Ishikawa (cell line): ENCODE data around the gene ZBTB26.

Experiments
- CEBPB ChIP-seq: IDR thresholded peaks from 2 replicates; pipeline ENCODE4 v1.6.1; 2012
- CREB1 ChIP-seq: IDR thresholded peaks from 2 replicates; pipeline ENCODE4 v1.6.1; 2012; ENCODE audit warnings: low read depth
- EGR1 ChIP-seq: IDR thresholded peaks from 2 replicates; pipeline ENCODE4 v1.6.1; 2012
- EP300 ChIP-seq: IDR thresholded peaks from 2 replicates; pipeline ENCODE4 v1.6.1; 2012; ENCODE audit warnings: borderline replicate concordance
- FOXM1 ChIP-seq: IDR thresholded peaks from 2 replicates; pipeline ENCODE4 v1.6.1; 2012; ENCODE audit warnings: low read depth, borderline replicate concordance
- MAX ChIP-seq: IDR thresholded peaks from 2 replicates; pipeline ENCODE4 v1.6.1; 2012
- NFIC ChIP-seq: IDR thresholded peaks from 2 replicates; pipeline ENCODE4 v1.6.1; 2012
- RAD21 ChIP-seq: IDR thresholded peaks from 2 replicates; pipeline ENCODE4 v1.6.1; 2012; ENCODE audit warnings: low read depth
- REST ChIP-seq: IDR thresholded peaks from 2 replicates; pipeline ENCODE4 v1.6.1; 2012; ENCODE audit warnings: low read depth, mild to moderate bottlenecking
- TAF1 ChIP-seq: IDR thresholded peaks from 2 replicates; pipeline ENCODE4 v1.6.1; 2012; ENCODE audit warnings: low read depth, mild to moderate bottlenecking
- TCF12 ChIP-seq: IDR thresholded peaks from 2 replicates; pipeline ENCODE4 v1.6.1; 2012; ENCODE audit warnings: low read depth
- TEAD4 ChIP-seq: IDR thresholded peaks from 2 replicates; pipeline ENCODE4 v1.6.1; 2012
- USF1 ChIP-seq: IDR thresholded peaks from 2 replicates; pipeline ENCODE4 v1.6.1; 2012
- YY1 ChIP-seq: IDR thresholded peaks from 2 replicates; pipeline ENCODE4 v1.6.1; 2012; ENCODE audit warnings: low read depth
- ZBTB7A ChIP-seq: IDR thresholded peaks from 2 replicates; pipeline ENCODE4 v1.6.1; 2012; ENCODE audit warnings: low read depth

The ZBTB26 gene

GRCh38 chr9:122961139-122961538 is 29.8 kb upstream of the ZBTB26 start:
- TF ChIP-seq TEAD4 (no peak), RAD21 (no peak)

DNA sequence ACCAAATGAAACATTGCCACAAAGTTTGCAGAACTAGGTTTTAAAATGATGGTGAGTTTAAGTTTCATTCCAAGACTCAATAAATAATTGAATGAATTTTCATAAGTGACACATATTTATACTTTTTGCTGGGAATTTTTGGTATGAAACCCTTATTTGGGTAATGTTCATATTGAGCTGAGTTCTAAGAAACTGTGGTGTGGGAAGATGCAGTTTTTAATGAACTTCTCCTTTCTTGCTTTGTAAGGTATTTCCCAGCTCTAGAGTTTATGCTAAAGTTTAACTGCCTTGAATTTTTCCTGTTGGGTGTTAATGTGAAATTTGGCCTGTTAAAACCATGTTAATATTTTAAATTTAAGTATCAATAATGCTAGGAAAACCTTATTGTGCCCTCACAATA is 24.6 kb upstream of the ZBTB26 start:
- TF ChIP-seq TAF1, result no peak
- TF ChIP-seq FOXM1, result no peak
- TF ChIP-seq CREB1, result no peak
- TF ChIP-seq TCF12, result no peak
- TF ChIP-seq RAD21, result no peak
- no peak for TF ChIP-seq EGR1
- no peak for TF ChIP-seq REST
- TF ChIP-seq CEBPB, result no peak
- TF ChIP-seq TEAD4, result no peak
- TF ChIP-seq YY1, result no peak
- TF ChIP-seq EP300, result no peak
- TF ChIP-seq USF1, result no peak
- no peak for TF ChIP-seq NFIC
- TF ChIP-seq ZBTB7A, result no peak

GRCh38 chr9:122954253-122954691 is 23.0 kb upstream of the ZBTB26 start:
- TF ChIP-seq NFIC (peak; percentile 48; the same call in 1 of the 2 replicates), TCF12 (no peak), CEBPB (no peak)

GRCh38 chr9:122951056-122951455 is 19.7 kb upstream of the ZBTB26 start:
- no peak for TF ChIP-seq TCF12
- TF ChIP-seq MAX, result no peak

GRCh38 chr9:122950263-122950662 is 19.0 kb upstream of the ZBTB26 start:
- no peak for TF ChIP-seq CEBPB

DNA sequence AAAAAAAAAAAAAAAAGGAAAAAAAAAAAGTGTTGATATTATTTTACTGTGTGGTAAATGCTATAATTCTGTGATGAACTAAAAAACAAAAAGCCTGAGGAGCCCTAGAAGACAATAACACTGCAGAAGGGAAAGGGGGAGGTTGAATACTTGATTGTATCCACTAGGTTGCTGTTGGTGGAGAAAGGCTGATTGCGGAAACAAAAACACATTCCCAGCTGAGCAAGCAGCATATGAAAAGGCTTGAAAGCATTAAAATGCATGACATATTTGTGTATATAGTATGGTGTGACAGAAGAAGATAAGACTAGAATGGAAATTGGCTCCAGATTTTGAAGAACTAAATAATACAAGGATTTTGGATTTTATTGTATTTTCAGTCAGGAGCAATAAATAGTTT is 18.4 kb upstream of the ZBTB26 start:
- TF ChIP-seq TAF1 (no peak), USF1 (no peak), TCF12 (no peak), NFIC (no peak), EP300 (no peak), RAD21 (no peak), MAX (no peak), REST (no peak), CEBPB (no peak), EGR1 (no peak), ZBTB7A (no peak), YY1 (no peak), FOXM1 (no peak), TEAD4 (no peak), CREB1 (no peak)

DNA sequence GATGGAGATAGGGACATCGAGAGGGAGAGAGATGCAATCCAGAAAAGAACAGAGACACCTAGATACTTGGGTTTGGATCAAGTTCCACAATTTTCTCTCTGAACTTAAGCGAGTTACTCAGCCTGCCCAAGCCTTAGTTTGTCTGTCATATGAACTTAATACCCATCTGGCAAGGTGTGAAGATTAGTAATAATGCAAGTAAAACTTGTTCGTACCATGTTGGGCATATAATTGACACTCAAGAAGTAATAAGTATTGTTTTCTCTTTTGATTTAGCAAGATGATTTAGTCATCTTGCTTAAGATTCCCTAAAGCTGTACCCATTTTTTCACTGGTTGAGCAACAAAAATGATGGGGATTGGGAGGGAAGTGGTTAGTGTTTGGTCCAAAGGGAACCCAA is 17.0 kb upstream of the ZBTB26 start:
- TF ChIP-seq TAF1 (no peak), REST (no peak)
